ENCODE data around the gene HJV. TPM values are rescaled to one million over a fixed set of nuclear protein-coding genes. Genes with fewer than 3 reads are reported as not detected.

Gene HJV
- total RNA-seq, 1 donor from 2014 or later: 71.9 TPM

GRCh38 chr1:145980457-145980994, 41.0 kb downstream of the HJV start:
- ATAC-seq (peak; percentile 53), DNase-seq (peak; percentile 52)
- intact Hi-C loops (cut with micrococcal nuclease): no loop called here

- peak; percentile 6 for ATAC-seq
- peak; percentile 39 for DNase-seq
- intact Hi-C loops (cut with micrococcal nuclease): loop anchor here (5.0 kb wide), 1 partner anchor 32 kb away; no protein-coding TSS in a partner anchor
Observed at GRCh38 chr1:145979746-145980456, 41.6 kb downstream of the HJV start.

DNA sequence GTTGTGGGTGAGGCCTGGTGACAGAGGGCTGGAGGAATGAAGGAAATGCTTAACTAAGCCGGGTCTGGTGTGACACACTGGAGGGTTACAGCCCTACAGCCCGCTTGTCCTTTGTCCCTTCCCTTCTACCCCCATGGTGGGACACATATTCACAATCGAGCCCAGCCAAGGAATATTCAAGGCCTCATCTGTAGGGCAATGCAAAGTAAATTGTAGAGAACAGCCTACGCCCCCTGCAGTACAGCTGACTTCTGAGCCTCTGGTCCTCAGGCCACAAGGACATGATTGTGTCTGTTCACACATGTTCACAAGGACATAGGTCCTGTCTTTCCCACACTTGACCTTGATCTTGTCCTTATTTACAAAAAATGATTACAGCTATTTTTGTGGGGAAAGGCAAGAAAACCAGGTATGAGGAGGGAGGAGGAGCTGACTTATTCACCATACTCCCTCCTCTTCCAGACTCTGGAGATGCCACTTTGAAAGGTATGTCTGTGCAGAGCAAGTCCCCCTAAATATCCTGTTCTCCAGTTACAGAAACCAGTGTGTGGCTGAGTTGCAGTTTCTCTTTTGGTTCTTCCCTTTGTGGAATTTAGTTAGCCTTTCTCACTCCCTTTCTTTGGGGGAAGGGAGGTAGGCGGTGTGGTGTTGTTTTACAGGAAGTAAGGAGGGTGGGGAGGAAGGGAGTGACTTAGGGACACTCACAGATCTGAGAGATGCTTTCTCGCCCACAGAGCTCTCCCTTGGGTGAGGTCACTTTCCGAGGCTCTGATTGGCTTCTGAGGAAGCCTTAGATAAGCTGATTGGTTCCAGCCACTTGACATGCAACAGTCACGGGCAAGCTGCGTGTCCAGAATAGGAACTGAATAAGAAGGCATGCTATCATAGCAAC, 42.4 kb downstream of the HJV start:
- ATAC-seq (peak; percentile 85), DNase-seq (peak; percentile 90)
- intact Hi-C loops (cut with micrococcal nuclease): loop anchor here (5.0 kb wide), 1 partner anchor 33 kb away; no protein-coding TSS in a partner anchor

DNA sequence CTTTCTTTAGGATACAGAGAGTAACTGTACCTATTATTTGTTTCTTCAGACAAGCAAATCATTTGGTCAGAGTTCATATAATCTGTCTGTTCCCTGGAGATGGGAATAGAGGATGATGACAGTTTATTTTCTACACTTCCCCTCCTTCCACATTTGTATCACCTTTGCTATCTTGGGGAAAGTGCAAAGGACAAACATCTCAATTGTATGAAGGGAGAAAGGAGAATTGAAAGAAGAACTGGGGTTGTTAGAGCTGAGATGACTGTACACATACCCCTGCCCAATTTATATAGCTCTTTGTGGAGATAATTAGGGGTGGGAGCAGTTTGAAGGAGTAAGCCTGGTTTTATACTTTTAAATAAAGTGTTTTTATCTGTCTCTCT, 43.1 kb downstream of the HJV start:
- ATAC-seq: no peak
- no peak for DNase-seq
- intact Hi-C loops (cut with micrococcal nuclease): loop anchor here (5.0 kb wide), 1 partner anchor 34 kb away; no protein-coding TSS in a partner anchor

- intact Hi-C loops (cut with micrococcal nuclease): loop anchor here (5.0 kb wide), 1 partner anchor 35 kb away; no protein-coding TSS in a partner anchor
- peak; percentile 63 for DNase-seq
- ATAC-seq: peak; percentile 28
Observed at GRCh38 chr1:145977486-145978470, 43.8 kb downstream of the HJV start.

DNA sequence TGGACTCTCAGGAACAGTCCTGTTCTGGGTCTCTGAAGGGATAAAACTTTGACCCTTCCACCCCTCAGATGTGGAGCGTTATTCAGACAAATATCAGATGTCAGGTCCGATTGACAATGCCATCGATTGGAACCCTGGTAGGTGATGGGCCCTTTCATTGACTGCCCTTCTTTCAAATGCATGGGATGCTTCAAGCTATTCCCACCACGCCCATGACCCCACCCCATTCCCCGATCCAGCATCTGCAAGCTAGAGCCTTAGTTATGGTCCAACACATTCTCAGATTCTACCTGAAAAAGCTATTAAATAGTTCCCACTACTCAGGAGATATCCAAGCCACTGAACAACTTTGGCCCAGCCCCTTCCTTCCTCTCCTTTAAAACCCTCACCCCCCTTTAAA, 44.5 kb downstream of the HJV start:
- DNase-seq (no peak), ATAC-seq (no peak)
- intact Hi-C loops (cut with micrococcal nuclease): loop anchor here (5.0 kb wide), 1 partner anchor 35 kb away; no protein-coding TSS in a partner anchor

- intact Hi-C loops (cut with micrococcal nuclease): loop anchor here (5.0 kb wide), 1 partner anchor 37 kb away; no protein-coding TSS in a partner anchor
- ATAC-seq (no peak), DNase-seq (no peak)
Observed at GRCh38 chr1:145975216-145975615, 46.3 kb downstream of the HJV start.

DNA sequence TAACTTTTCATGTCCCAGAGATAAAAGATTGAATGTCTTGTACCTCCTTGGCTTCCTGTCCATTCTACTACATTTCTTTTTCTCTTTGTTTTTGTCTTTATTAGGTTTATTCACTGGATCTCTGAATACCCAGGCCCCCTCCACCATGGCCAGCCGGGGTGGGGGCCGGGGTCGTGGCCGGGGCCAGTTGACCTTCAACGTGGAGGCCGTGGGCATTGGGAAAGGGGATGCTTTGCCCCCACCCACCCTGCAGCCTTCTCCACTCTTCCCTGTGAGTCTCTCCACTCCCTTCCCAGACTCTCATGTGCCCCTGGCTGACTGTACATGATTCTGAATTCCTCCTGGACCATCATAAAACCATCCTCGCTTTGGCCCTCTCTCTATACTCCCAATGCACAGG, 46.8 kb downstream of the HJV start:
- DNase-seq (no peak), ATAC-seq (no peak)
- intact Hi-C loops (cut with micrococcal nuclease): loop anchor here (5.0 kb wide), 1 partner anchor 38 kb away; no protein-coding TSS in a partner anchor

GRCh38 chr1:145972580-145972979, 49.0 kb downstream of the HJV start:
- DNase-seq (no peak), ATAC-seq (no peak)
- intact Hi-C loops (cut with micrococcal nuclease): no loop called here

Other genes starting within 250 kb of the HJV start
- 48.2 TPM for gene RNF115, start 197.6 kb downstream of the HJV start, total RNA-seq
- 14.9 TPM for gene POLR3C, start 197.5 kb downstream of the HJV start, total RNA-seq
- gene NUDT17, start 176.1 kb downstream of the HJV start, total RNA-seq: 3.4 TPM
- 13.3 TPM for gene PIAS3, start 162.7 kb downstream of the HJV start, total RNA-seq
- gene ANKRD35, start 135.9 kb downstream of the HJV start, total RNA-seq: 1.1 TPM
- 0.82 TPM for gene ITGA10, start 111.7 kb downstream of the HJV start, total RNA-seq
- gene PEX11B, start 103.0 kb downstream of the HJV start, total RNA-seq: 23.8 TPM
- 57.7 TPM for gene RBM8A, start 94.3 kb downstream of the HJV start, total RNA-seq
- gene LIX1L, start 63.7 kb downstream of the HJV start, total RNA-seq: 25.2 TPM
- gene ANKRD34A, start 57.2 kb downstream of the HJV start, total RNA-seq: 0.52 TPM
- gene POLR3GL, start 57.0 kb downstream of the HJV start, total RNA-seq: 44.0 TPM
- gene TXNIP, start 25.2 kb downstream of the HJV start, total RNA-seq: 954 TPM
- 0.72 TPM for gene NBPF10, start 123.1 kb upstream of the HJV start, total RNA-seq
- gene NOTCH2NLA, start 207.3 kb upstream of the HJV start, total RNA-seq: 6.6 TPM

Measured in left ventricle myocardium superior (tissue), 1 donor.